Upper lobe of left lung (tissue), 4 donors: ENCODE results near the gene MMP14.

Source experiments
- POLR2AphosphoS5 ChIP-seq, 2 donors: sonication (generic); formaldehyde crosslinking; IDR thresholded peaks; one replicate each; pipeline ENCODE4 v1.5.1; 2017; ENCODE audit warnings: antibody characterized with exemption in 2 of 2
- TF ChIP-seq, protein P1 (sequence below), 6 experiments: fragments of 450-650 bp in 4 of 6; fragments of 200-600 bp in 2 of 6; sonication (generic) in 2 of 6; IDR thresholded peaks; one replicate each; pipeline ENCODE4 v1.5.1; 2016 to 2019; ENCODE audit warnings: antibody characterized with exemption in 6 of 6

DNA sequence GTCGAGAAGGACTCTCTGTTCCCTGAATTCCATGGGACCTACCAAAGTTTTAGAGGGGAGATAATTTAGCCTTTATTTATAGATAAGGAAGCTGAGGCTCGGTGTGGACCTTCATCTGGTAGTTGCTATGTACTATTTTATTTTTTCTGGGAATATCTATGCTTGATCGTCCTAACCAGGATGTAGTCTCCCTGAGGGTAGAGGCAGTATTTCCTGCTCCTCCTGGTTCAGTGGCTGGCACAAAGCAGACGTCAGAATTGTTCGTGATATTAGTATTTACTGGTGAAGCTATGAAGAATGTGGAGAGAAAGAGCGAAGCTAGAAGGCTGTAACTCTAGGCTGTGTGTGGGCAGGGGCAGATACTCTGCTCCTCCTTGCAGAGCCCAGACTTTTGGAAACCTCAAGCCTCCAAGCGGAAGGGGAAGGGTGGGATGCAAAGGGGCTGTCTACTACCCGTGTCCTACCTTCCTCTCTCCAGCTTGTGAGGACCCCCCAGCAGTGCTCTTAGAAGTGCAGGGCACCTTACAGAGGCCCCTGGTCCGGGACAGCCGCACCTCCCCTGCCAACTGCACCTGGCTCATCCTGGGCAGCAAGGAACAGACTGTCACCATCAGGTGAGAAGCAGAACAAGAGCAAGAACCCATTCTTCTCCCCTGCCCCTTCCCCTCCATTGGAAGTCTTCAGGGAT is 36.6 kb downstream of the MMP14 start:
- TF ChIP-seq, protein P1, sequence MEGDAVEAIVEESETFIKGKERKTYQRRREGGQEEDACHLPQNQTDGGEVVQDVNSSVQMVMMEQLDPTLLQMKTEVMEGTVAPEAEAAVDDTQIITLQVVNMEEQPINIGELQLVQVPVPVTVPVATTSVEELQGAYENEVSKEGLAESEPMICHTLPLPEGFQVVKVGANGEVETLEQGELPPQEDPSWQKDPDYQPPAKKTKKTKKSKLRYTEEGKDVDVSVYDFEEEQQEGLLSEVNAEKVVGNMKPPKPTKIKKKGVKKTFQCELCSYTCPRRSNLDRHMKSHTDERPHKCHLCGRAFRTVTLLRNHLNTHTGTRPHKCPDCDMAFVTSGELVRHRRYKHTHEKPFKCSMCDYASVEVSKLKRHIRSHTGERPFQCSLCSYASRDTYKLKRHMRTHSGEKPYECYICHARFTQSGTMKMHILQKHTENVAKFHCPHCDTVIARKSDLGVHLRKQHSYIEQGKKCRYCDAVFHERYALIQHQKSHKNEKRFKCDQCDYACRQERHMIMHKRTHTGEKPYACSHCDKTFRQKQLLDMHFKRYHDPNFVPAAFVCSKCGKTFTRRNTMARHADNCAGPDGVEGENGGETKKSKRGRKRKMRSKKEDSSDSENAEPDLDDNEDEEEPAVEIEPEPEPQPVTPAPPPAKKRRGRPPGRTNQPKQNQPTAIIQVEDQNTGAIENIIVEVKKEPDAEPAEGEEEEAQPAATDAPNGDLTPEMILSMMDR (IDR thresholded peaks at IDR 0.05) = no peak
- no peak for TF ChIP-seq POLR2AphosphoS5 (IDR thresholded peaks at IDR 0.05)
